HCT116 (cell line): ENCODE data around the gene PRR36. TPM values are rescaled to one million over a fixed set of nuclear protein-coding genes. Genes with fewer than 3 reads are reported as not detected.

ENCODE experiments used
- ATAC-seq: fragments of 200-7000 bp; cut with Tn5 transposase; 2 replicates; pipeline ENCODE4 v1.9.1; 2020; ENCODE audit warnings: mild to moderate bottlenecking, moderate library complexity
- BruUV-seq: library from RNA; stranded (reverse); fragments of 400-500 nt; replicated peaks from 2 replicates; lab custom pipeline; 2021; lab: Mats Ljungman, UMichigan
- CTCF ChIA-PET: fragments of 300-600 bp; sonication (Branson Sonifier 250); formaldehyde crosslinking; loops from one replicate; lab custom pipeline; 2021; ENCODE audit warnings: antibody characterized with exemption; lab: Charles Lee
- POLR2A ChIA-PET: fragments of 300-600, 350-600 bp; sonication (Branson Sonifier 250); formaldehyde crosslinking; loops from one replicate; lab custom pipeline; 2021; ENCODE audit warnings: antibody characterized with exemption; lab: Charles Lee
- RAD21 ChIA-PET, 2 experiments: fragments of 300-600 bp; sonication (Branson Sonifier 250); formaldehyde crosslinking; loops; one replicate each; lab custom pipeline; 2023; ENCODE audit warnings: low total read pairs in 2 of 2; ENCODE audit not compliant: uncharacterized antibody in 2 of 2, unreplicated experiment in 2 of 2, low non-redundant PET in 1 of 2; lab: Charles Lee
- DNase-seq: peaks from one replicate; pipeline ENCODE4 v3.0.0-alpha.2; 2010; ENCODE audit warnings: low read depth, low spot score
- H2AFZ ChIP-seq: fragments of 200-600 bp; shearing (Covaris generic), sonication (generic); 2 replicates; pipeline ENCODE4 v1.6.1; 2017; ENCODE audit warnings: low read depth, mixed run types, mixed read lengths, antibody characterized with exemption, low read length; ENCODE audit not compliant: poor library complexity, severe bottlenecking
- H3K27ac ChIP-seq: 2 replicates; pipeline ENCODE4 v1.5.1; 2012; ENCODE audit warnings: low read depth, low read length
- H3K27me3 ChIP-seq: fragments of 200-600 bp; sonication (generic); 2 replicates; pipeline ENCODE4 v1.6.1; 2016; ENCODE audit warnings: mixed run types, low read length, mixed read lengths; ENCODE audit not compliant: insufficient read depth
- H3K36me3 ChIP-seq, 2 experiments: fragments of 200-500 bp in 1 of 2; fragments of 200-600 bp in 1 of 2; sonication (Bioruptor generic) in 1 of 2; sonication (generic) in 1 of 2; 2 replicates each; pipeline versions ENCODE4 v1.5.1 to v1.6.1; 2014 to 2016; ENCODE audit warnings: low read length in 2 of 2, inconsistent platforms in 1 of 2, mixed read lengths in 1 of 2, mixed run types in 1 of 2; ENCODE audit not compliant: insufficient read depth in 2 of 2, control insufficient read depth in 1 of 2
- H3K4me1 ChIP-seq, 2 experiments: fragments of 200-600 bp in 1 of 2; sonication (generic) in 1 of 2; 2 replicates each; pipeline versions ENCODE4 v1.5.1 to v1.6.1; 2012 to 2017; ENCODE audit warnings: low read length in 2 of 2, inconsistent platforms in 1 of 2, mild to moderate bottlenecking in 1 of 2, mixed read lengths in 1 of 2, mixed run types in 1 of 2, moderate library complexity in 1 of 2; ENCODE audit not compliant: insufficient read depth in 2 of 2, control insufficient read depth in 1 of 2
- H3K4me2 ChIP-seq: fragments of 200-600 bp; sonication (generic); 2 replicates; pipeline ENCODE4 v1.6.1; 2017; ENCODE audit warnings: mixed run types, low read length, mixed read lengths
- H3K4me3 ChIP-seq, 2 experiments: fragments of 200-600 bp in 1 of 2; sonication (generic) in 1 of 2; replicated peaks in 1 of 2; 2 replicates each; pipeline ENCODE4 v1.5.1; 2011 to 2016; ENCODE audit warnings: low read length in 2 of 2, control low read depth in 1 of 2, low read depth in 1 of 2, mild to moderate bottlenecking in 1 of 2, mixed read lengths in 1 of 2, mixed run types in 1 of 2
- H3K79me2 ChIP-seq: fragments of 200-600 bp; sonication (generic); 2 replicates; pipeline ENCODE4 v1.6.1; 2017; ENCODE audit warnings: mild to moderate bottlenecking, mixed run types, low read length, moderate library complexity, mixed read lengths; ENCODE audit not compliant: insufficient read depth
- H3K9ac ChIP-seq: fragments of 200-600 bp; sonication (generic); 2 replicates; pipeline ENCODE4 v1.6.1; 2016; ENCODE audit warnings: low read length, mixed read lengths
- H3K9me2 ChIP-seq: fragments of 200-600 bp; sonication (generic), shearing (Covaris generic); 2 replicates; pipeline ENCODE4 v1.6.1; 2017; ENCODE audit warnings: mixed run types, mild to moderate bottlenecking, moderate library complexity; ENCODE audit not compliant: insufficient read depth
- H3K9me3 ChIP-seq, 2 experiments: fragments of 200-500 bp in 1 of 2; fragments of 200-600 bp in 1 of 2; sonication (Bioruptor generic) in 1 of 2; sonication (generic) in 1 of 2; 2 replicates each; pipeline ENCODE4 v1.6.1; 2014 to 2017; ENCODE audit warnings: low read length in 2 of 2, mixed read lengths in 2 of 2, inconsistent platforms in 1 of 2, low read depth in 1 of 2, mild to moderate bottlenecking in 1 of 2, mixed run types in 1 of 2, moderate library complexity in 1 of 2; ENCODE audit not compliant: control insufficient read depth in 1 of 2, insufficient read depth in 1 of 2
- H4K20me1 ChIP-seq: fragments of 200-600 bp; sonication (generic), shearing (Covaris generic); 2 replicates; pipeline ENCODE4 v1.6.1; 2017; ENCODE audit warnings: mixed run types, mild to moderate bottlenecking, moderate library complexity; ENCODE audit not compliant: insufficient read depth
- ATF3 ChIP-seq: IDR thresholded peaks from 2 replicates; pipeline ENCODE4 v1.6.1; 2012
- CBX3 ChIP-seq: IDR thresholded peaks from 2 replicates; pipeline ENCODE4 v1.6.1; 2012; ENCODE audit warnings: low read depth
- ELF1 ChIP-seq: IDR thresholded peaks from 2 replicates; pipeline ENCODE4 v1.6.1; 2012; ENCODE audit warnings: low read depth, borderline replicate concordance
- EZH2 ChIP-seq: fragments of 200-600 bp; sonication (generic); IDR thresholded peaks from 2 replicates; pipeline ENCODE4 v1.6.1; 2017; ENCODE audit warnings: antibody characterized with exemption, mixed run types
- EZH2phosphoT487 ChIP-seq: fragments of 200-600 bp; IDR thresholded peaks from 2 replicates; pipeline ENCODE4 v1.6.1; 2018; ENCODE audit warnings: antibody characterized with exemption, borderline replicate concordance
- FOSL1 ChIP-seq: IDR thresholded peaks from 2 replicates; pipeline ENCODE4 v1.6.1; 2012; ENCODE audit warnings: low read depth
- JUND ChIP-seq: IDR thresholded peaks from 2 replicates; pipeline ENCODE4 v1.6.1; 2012
- POLR2A ChIP-seq: IDR thresholded peaks from 2 replicates; pipeline ENCODE4 v1.7.0; 2011; ENCODE audit warnings: borderline replicate concordance; ENCODE audit not compliant: insufficient read depth, insufficient read length; ENCODE audit errors: extremely low read depth
- POLR2AphosphoS5 ChIP-seq: IDR thresholded peaks from 2 replicates; pipeline ENCODE4 v1.6.1; 2011; ENCODE audit warnings: mild to moderate bottlenecking, low read depth, low read length, moderate library complexity
- RAD21 ChIP-seq: IDR thresholded peaks from 2 replicates; pipeline ENCODE4 v1.6.1; 2012; ENCODE audit warnings: low read depth, mild to moderate bottlenecking
- REST ChIP-seq: IDR thresholded peaks from 2 replicates; pipeline ENCODE4 v1.6.1; 2012; ENCODE audit warnings: low read depth
- YY1 ChIP-seq: IDR thresholded peaks from 2 replicates; pipeline ENCODE4 v1.6.1; 2011; ENCODE audit warnings: low read length, low read depth, moderate library complexity, mild to moderate bottlenecking; ENCODE audit not compliant: insufficient replicate concordance; ENCODE audit errors: extremely low read depth
- ZFX ChIP-seq: fragments of 450-650 bp; IDR thresholded peaks from 2 replicates; pipeline ENCODE4 v1.6.1; 2017
- ZNF274 ChIP-seq: fragments of 200-500 bp; sonication (Bioruptor generic); IDR thresholded peaks from 2 replicates; pipeline ENCODE4 v1.6.1; 2014; ENCODE audit warnings: mild to moderate bottlenecking, low read depth, low read length, inconsistent platforms
- intact Hi-C: fragments of 100-400 bp; cut with micrococcal nuclease; formaldehyde crosslinking; loops from 2 replicates; pipeline ENCODE4 v1.10.0; 2022
- total RNA-seq: library from RNA; stranded (reverse); gene quantifications from one replicate; pipeline ENCODE4 v1.2.1, GENCODE V29; 2021; ENCODE audit not compliant: unreplicated experiment
- TF ChIP-seq, protein P1 (sequence below), 3 experiments: fragments of 200-600 bp in 1 of 3; sonication (generic) in 1 of 3; IDR thresholded peaks in 2 of 3; conservative IDR thresholded peaks in 1 of 3; 2 replicates each; pipeline ENCODE4 v1.5.1; 2012 to 2017; ENCODE audit warnings: low read depth in 2 of 3, low read length in 2 of 3, antibody characterized with exemption in 1 of 3, borderline replicate concordance in 1 of 3, control low read depth in 1 of 3, mild to moderate bottlenecking in 1 of 3, mixed read lengths in 1 of 3, mixed run types in 1 of 3, moderate library complexity in 1 of 3; ENCODE audit not compliant: insufficient read depth in 1 of 3
- TF ChIP-seq, protein P2 (sequence below): IDR thresholded peaks from 2 replicates; pipeline ENCODE4 v1.6.1; 2011; ENCODE audit warnings: mild to moderate bottlenecking, low read length, moderate library complexity; ENCODE audit not compliant: insufficient replicate concordance; ENCODE audit errors: extremely low read depth

PRR36 gene
- total RNA-seq, 1 experiment from 2014 or later, result 7.5 TPM

- CTCF ChIA-PET, result no interaction called here
- no peak for ATAC-seq
- intact Hi-C loops, result no loop called here
- Histone ChIP-seq H4K20me1 (no peaks in the 10 kb centered on the region), H3K4me2 (no peak overlapping the region), H3K27ac (no peak overlapping the region; the same call in 1 of the 2 replicates), H3K9me3 (no peaks in the 10 kb centered on the region), H3K79me2 (no peaks in the 10 kb centered on the region), H3K9ac (no peak overlapping the region), H3K4me3 (no peak overlapping the region), H3K36me3 (no peaks in the 10 kb centered on the region), H3K9me2 (no peaks in the 10 kb centered on the region), H3K4me1 (peaks cover 10 to 26% of the 10 kb centered on the region in 2 experiments), H3K27me3 (no peaks in the 10 kb centered on the region), H2AFZ (no peak overlapping the region)
- TF ChIP-seq EZH2, result no peak
- no peak for TF ChIP-seq YY1
- TF ChIP-seq, protein P1, sequence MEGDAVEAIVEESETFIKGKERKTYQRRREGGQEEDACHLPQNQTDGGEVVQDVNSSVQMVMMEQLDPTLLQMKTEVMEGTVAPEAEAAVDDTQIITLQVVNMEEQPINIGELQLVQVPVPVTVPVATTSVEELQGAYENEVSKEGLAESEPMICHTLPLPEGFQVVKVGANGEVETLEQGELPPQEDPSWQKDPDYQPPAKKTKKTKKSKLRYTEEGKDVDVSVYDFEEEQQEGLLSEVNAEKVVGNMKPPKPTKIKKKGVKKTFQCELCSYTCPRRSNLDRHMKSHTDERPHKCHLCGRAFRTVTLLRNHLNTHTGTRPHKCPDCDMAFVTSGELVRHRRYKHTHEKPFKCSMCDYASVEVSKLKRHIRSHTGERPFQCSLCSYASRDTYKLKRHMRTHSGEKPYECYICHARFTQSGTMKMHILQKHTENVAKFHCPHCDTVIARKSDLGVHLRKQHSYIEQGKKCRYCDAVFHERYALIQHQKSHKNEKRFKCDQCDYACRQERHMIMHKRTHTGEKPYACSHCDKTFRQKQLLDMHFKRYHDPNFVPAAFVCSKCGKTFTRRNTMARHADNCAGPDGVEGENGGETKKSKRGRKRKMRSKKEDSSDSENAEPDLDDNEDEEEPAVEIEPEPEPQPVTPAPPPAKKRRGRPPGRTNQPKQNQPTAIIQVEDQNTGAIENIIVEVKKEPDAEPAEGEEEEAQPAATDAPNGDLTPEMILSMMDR (IDR thresholded peaks at IDR 0.05 in 2 of 3, conservative IDR thresholded peaks at IDR 0.05 in 1 of 3; ENCODE audit: borderline replicate concordance in 1 of 3, insufficient read depth in 1 of 3, low read depth in 2 of 3, low read length in 2 of 3), result no peak
- TF ChIP-seq ZNF274, result no peak
- TF ChIP-seq ELF1, result no peak
- TF ChIP-seq REST, result no peak
- no peak for TF ChIP-seq JUND
- no peak for TF ChIP-seq RAD21
- TF ChIP-seq ZFX, result no peak
- TF ChIP-seq, protein P2, sequence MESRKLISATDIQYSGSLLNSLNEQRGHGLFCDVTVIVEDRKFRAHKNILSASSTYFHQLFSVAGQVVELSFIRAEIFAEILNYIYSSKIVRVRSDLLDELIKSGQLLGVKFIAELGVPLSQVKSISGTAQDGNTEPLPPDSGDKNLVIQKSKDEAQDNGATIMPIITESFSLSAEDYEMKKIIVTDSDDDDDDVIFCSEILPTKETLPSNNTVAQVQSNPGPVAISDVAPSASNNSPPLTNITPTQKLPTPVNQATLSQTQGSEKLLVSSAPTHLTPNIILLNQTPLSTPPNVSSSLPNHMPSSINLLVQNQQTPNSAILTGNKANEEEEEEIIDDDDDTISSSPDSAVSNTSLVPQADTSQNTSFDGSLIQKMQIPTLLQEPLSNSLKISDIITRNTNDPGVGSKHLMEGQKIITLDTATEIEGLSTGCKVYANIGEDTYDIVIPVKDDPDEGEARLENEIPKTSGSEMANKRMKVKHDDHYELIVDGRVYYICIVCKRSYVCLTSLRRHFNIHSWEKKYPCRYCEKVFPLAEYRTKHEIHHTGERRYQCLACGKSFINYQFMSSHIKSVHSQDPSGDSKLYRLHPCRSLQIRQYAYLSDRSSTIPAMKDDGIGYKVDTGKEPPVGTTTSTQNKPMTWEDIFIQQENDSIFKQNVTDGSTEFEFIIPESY, result no peak
- no peak for TF ChIP-seq EZH2phosphoT487
- no peak for TF ChIP-seq CBX3
- TF ChIP-seq FOSL1, result no peak
- no peak for TF ChIP-seq ATF3
- TF ChIP-seq POLR2AphosphoS5, result no peak
- TF ChIP-seq POLR2A, result no peak
- BruUV-seq, result no TSS peak
- RAD21 ChIA-PET, result no interaction called here
- DNase-seq, result no peak
- POLR2A ChIA-PET, result no interaction called here
Measured at GRCh38 chr19:7863157-7863970, 10.8 kb downstream of the PRR36 start.
